C4-2B (cell line): ENCODE data around the gene ZNF155.

Experiments used
- ZFX ChIP-seq: fragments of 450-650 bp; IDR thresholded peaks from 2 replicates; pipeline ENCODE4 v1.6.1; 2017
- TF ChIP-seq, protein P1 (sequence below): fragments of 450-650 bp; conservative IDR thresholded peaks from 2 replicates; pipeline ENCODE4 v1.5.1; 2017; ENCODE audit warnings: mild to moderate bottlenecking

DNA sequence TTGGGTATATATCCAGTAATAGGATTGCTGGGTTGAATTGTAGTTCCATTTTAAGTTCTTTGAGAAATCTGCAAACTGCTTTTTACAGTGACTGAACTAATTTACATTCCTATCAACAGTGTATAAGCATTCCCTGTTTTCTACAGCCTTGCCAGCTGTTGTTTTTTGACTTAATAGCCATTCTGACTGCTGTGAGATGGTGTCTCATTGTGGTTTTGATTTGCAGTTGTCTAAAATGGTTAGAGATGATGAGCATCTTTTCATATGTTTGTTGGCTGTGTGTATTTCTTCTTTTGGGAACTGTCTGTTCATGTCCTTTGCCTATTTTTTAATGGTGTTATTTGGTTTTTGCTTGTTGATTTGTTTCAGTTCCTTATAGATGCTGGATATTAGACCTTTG lies 37.2 kb downstream of the ZNF155 start:
- TF ChIP-seq, protein P1, sequence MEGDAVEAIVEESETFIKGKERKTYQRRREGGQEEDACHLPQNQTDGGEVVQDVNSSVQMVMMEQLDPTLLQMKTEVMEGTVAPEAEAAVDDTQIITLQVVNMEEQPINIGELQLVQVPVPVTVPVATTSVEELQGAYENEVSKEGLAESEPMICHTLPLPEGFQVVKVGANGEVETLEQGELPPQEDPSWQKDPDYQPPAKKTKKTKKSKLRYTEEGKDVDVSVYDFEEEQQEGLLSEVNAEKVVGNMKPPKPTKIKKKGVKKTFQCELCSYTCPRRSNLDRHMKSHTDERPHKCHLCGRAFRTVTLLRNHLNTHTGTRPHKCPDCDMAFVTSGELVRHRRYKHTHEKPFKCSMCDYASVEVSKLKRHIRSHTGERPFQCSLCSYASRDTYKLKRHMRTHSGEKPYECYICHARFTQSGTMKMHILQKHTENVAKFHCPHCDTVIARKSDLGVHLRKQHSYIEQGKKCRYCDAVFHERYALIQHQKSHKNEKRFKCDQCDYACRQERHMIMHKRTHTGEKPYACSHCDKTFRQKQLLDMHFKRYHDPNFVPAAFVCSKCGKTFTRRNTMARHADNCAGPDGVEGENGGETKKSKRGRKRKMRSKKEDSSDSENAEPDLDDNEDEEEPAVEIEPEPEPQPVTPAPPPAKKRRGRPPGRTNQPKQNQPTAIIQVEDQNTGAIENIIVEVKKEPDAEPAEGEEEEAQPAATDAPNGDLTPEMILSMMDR, result no peak
- no peak for TF ChIP-seq ZFX
